NCI-H1105 treated with DMSO at 0.1 percent for 48 hours (cell line): ENCODE data around the gene WHAMM.
A peak's percentile ranks its signal among the peaks of the same experiment; 100 is the strongest.
"Not testable (repeated sequence)": the region's sequence is repeated elsewhere in the genome, so short reads cannot be mapped to it uniquely, and the experiment has no call there.

Source experiments
- DNase-seq: peaks from one replicate; lab custom pipeline; 2025; lab: John Stamatoyannopoulos, UW

WHAMM gene

GRCh38 chr15:82802497-82802896, 6.9 kb upstream of the WHAMM start:
- DNase-seq: no peak

- no peak for DNase-seq
Measured at GRCh38 chr15:82803793-82804574, 5.4 kb upstream of the WHAMM start.

DNA sequence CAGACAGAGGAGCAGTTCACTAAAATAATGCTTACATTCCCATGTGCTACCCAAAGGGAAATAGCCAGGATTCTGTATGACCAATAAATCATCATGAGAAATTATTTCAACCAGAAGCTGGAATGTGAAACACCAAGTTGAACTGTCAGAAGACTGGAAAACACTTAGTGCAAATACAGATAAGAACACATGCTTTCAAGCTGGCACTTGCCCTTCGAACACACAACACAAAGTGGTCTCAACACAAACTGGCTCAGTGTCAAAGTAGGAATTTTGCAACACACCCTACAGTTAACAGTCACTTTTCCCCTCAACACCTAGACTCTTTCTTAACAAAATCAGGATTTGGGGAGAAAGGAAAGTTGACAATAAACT, 4.9 kb upstream of the WHAMM start:
- DNase-seq: no peak

DNA sequence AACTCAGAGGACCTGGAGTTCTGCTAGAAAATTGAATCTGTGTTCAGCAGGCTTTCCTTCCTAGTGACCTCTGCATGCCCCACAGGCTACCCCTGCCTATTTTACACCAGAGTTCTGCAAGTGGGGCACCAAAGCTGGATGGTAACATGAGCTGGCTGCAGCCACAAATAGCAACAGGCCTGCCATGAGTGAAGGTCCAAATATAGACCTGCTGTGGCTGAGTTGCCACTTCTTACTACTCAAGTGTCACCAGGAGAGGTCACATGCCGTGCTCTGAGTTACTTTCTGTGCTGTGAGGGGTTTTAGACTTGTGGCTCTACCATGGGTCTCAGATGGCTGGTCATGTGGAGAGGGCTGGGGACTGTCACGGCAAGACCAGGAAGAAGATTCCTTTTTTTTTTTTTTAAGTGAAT, 3.4 kb upstream of the WHAMM start, which contains the start of gene FSD2:
Gene FSD2 (minus strand): TSS at position 76 of the 413 bp plus-strand sequence. CDS start 18,679 bp downstream, outside the sequence.
- DNase-seq: no peak

DNA sequence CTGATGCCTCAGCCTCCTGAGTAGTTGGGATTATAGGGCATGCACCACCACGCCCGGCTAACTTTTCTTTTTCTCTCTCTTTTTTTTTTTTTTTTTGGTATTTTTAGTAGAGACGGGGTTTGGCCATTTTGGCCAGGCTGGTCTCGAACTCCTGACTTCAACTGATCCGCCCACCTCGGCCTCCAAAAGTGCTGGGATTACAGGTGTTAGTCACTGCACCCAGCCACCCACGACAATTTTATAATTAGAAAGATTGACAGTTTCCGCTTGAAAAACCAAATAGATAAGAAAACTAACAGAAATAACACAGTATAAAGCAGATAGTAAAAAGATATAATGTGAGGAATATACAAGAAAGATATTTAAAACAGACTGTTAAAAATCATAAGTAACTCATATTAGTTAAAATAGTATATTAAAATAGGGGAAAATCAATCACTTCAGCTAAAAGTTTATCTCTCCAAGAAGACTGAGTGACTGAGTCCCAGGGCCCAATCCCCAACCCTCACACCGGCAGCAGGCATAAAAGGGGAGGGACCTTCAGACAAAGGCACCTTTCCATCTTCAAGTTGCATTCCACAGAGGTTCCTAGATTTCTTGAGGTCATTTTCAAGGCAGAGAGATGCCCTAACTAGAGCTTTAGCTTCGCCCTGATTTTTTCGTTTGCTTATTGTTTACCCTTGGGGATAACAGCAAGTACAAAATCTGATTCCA, 1.4 kb upstream of the WHAMM start:
- no peak for DNase-seq

GRCh38 chr15:82808634-82809041, 790 bp upstream of the WHAMM start:
- DNase-seq: no peak

DNA sequence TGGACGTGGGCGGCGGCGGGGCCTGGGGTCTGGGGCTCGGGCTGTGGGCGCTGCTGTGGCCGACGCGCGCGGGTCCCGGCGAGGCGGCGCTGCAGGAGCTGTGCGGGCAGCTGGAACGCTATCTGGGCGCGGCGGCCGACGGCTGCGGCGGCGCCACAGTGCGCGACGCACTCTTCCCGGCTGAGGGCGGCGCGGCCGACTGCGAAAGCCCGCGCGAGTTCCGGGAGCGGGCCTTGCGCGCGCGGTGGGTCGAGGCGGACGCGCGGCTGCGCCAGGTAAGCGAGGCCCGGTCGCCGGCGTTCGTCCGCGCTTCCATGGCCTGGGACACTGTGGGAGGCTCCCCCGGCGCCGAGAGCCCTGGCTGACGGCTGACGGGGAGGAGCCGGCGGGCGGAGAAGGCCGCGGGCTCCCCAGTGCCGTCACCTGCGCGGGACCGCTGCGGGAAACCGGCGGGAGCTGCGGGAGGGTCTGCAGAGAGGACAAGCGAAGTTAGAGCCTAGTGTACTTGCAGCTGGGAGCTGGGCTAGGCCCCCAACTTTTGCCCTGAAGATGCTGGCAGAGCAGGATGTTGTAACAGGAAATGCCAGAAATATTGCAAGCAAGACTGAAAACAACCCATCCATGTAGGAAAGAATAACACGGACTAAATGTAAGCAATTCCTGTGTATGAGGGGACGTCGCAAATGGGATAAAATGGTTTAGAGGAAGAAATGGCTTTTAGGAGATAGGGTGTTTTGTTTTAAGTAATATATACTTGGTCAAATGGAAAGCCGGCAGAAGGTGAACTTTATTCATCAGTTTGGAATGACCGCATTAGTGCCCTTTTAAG, 847 bp downstream of the WHAMM start:
- peak; percentile 17 for DNase-seq

DNA sequence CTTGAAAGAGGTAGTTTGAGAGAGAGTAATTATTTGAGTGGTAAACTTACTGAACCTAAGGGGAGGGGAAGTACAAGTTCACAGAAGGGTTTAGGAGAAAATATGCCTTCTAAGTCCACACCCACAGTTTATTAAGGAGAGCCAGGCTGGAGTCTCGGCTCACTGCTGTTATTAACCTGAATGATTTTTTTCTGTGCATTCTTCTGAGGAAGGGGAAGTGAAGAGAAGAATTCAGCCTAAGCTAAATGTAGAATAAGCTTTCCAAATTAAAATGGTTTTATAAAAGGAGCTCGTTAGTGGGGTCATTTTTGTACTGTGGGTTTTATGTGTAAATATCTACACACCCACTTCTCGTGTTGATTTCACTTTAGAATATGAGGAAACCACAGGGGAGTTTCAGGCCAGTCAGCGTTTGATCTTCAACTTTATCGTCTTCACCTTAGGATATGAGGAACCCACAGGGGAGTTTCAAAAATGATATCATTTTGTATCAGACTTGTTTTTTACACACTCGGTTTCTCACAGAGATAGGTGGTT, 1.5 kb downstream of the WHAMM start:
- no peak for DNase-seq

DNA sequence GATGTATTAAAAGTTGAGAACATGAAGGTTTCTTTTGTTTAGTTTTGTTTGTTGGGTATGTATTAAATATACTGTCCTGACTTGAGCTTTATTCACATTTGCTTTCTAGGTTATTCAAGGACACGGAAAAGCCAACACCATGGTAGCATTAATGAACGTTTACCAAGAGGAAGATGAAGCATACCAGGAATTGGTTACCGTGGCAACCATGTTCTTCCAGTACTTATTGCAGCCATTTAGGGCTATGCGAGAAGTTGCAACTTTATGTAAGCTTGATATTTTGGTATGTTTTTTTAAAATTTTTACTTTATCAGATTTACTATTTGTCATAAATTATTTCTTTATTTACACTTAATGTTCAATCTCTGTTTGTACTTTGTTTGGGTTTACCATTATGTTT, 3.6 kb downstream of the WHAMM start:
- DNase-seq: no peak

- no peak for DNase-seq
Measured at GRCh38 chr15:82820128-82820527, 10.7 kb downstream of the WHAMM start.

GRCh38 chr15:82821396-82821795, 12.0 kb downstream of the WHAMM start:
- not testable (repeated sequence) for DNase-seq

- not testable (repeated sequence) for DNase-seq
Measured at GRCh38 chr15:82821851-82822250, 12.4 kb downstream of the WHAMM start.

DNA sequence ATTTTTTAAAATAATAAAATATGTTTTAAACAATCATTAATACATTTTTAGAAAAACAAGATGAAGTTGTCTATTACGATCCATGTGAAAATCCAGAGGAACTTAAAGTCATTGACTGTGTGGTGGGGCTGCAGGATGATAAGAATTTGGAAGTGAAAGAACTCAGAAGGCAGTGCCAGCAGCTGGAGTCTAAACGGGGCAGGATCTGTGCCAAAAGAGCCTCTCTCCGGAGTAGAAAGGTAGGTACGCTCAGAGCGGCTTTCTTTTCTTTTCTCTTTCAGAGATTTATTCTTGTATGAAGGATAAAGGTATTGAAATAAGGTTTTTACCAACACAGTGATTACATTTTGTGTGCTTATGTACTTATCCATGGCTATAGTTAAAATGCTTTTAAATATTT, 13.6 kb downstream of the WHAMM start:
- no peak for DNase-seq

GRCh38 chr15:82828075-82828474, 18.6 kb downstream of the WHAMM start:
- no peak for DNase-seq

- no peak for DNase-seq
Measured at GRCh38 chr15:82829234-82829633, 19.8 kb downstream of the WHAMM start.

- DNase-seq: no peak
Measured at GRCh38 chr15:82830427-82831173, 21.2 kb downstream of the WHAMM start.

DNA sequence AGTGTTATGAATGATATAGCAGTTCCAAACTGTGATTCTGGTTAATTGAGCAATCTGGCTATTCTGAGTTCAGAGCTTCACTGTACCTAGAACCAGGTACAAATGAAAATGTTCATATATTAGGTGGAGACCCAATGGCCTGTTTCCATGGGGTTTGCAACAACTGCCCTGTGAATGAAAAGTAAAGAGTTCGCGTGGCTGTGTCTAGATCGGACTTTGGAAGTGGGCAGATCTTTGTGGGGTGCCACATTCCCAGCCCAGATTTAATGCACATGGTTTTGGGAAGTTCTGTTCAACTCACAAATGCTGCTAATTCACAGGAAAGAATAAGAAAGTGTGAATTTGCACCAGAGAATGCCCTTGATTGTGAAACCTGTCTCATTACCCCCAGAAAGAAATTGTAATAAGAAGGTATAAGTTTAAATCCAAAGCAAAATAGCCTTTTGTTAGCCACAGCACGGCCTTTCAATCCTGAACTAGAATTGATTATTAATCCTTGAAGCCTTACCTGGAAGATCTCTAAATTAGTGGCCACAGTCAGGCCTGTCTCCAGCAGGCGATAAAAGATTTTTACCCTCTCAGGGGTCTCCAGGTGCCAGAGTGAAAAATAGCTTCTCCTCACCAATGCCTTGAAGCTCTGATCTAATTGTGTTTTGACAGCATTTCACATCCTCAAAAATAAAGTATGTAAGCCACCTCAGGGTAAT, 22.6 kb downstream of the WHAMM start:
- DNase-seq: no peak

- DNase-seq: no peak
Measured at GRCh38 chr15:82832601-82833361, 23.4 kb downstream of the WHAMM start.

DNA sequence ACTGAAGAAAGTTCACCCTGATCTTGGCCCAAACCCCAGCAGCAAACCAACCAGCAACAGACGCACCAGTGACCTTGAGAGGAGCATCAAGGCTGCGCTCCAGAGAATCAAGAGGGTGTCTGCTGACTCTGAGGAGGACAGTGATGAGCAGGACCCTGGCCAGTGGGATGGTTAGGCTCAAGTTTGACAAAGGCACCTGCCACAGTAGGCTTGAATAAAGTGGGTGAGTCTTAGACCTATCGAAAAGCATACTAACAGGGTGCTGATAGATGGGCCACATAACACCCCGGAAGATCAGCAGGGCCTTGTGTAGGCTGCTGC, 23.9 kb downstream of the WHAMM start:
- no peak for DNase-seq

DNA sequence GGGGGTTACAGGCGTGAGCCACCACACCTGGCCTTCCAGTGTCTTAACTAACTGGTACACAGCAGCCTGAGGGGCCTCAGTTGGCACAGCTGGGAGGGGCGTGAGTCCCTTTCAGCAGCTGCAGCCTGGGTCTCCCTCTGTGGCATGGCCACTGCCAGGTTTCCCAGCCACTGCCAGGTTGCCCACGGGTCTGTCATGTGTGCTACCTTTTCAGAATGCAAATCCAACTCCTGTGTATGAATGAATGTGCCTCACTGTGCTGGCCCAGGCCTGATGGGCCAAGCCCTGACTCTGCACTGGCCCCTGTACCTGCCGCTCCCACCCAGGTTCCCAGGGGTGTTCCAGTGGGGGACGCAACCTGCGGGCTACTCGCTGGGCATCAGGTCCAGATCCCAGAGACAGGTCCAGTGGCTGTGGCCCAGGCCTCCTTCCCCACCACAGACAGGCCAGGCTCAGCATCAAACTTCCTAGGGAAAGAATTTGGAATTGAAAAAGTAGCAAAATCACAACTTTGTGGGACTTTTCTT, 26.0 kb downstream of the WHAMM start:
- no peak for DNase-seq
